WTC11 (cell line): ENCODE results near the gene VSX1. TPM values are rescaled to one million over a fixed set of nuclear protein-coding genes. Genes with fewer than 3 reads are reported as not detected.

ENCODE experiments used
- ATAC-seq: fragments of 200-7000 bp; cut with Tn5 transposase; 2 replicates; pipeline ENCODE4 v1.10.0; 2021; ENCODE audit warnings: mild to moderate bottlenecking, moderate library complexity
- CTCF ChIA-PET: fragments of 300-600 bp; sonication (Branson Sonifier 250); formaldehyde crosslinking; loops from one replicate; lab custom pipeline; 2021; ENCODE audit warnings: antibody characterized with exemption; lab: Charles Lee
- POLR2A ChIA-PET: fragments of 350-600 bp; sonication (Branson Sonifier 250); formaldehyde crosslinking; loops from one replicate; lab custom pipeline; 2021; ENCODE audit warnings: antibody characterized with exemption; lab: Charles Lee
- DNase-seq: peaks from one replicate; pipeline ENCODE4 v3.0.0; 2021; ENCODE audit warnings: low spot score
- H3K27ac Mint-ChIP-seq: 2 replicates; pipeline ENCODE4 v1.8.0; 2021; ENCODE audit warnings: mixed read lengths
- H3K27me3 Mint-ChIP-seq: 2 replicates; pipeline ENCODE4 v1.8.0; 2021; ENCODE audit warnings: low read depth, mild to moderate bottlenecking, moderate library complexity, mixed read lengths
- H3K36me3 Mint-ChIP-seq: 2 replicates; pipeline ENCODE4 v1.8.0; 2021; ENCODE audit warnings: mixed read lengths
- H3K4me1 Mint-ChIP-seq: 2 replicates; pipeline ENCODE4 v1.8.0; 2022; ENCODE audit warnings: mixed read lengths
- H3K4me3 Mint-ChIP-seq: 2 replicates; pipeline ENCODE4 v1.8.0; 2021; ENCODE audit warnings: mild to moderate bottlenecking, moderate library complexity, mixed read lengths
- H3K9me3 Mint-ChIP-seq: 2 replicates; pipeline ENCODE4 v1.8.0; 2021; ENCODE audit warnings: mixed read lengths
- ATF6 ChIP-seq: sonication (generic); formaldehyde crosslinking; IDR thresholded peaks from 2 replicates; pipeline ENCODE4 v1.8.1; 2023; ENCODE audit warnings: mild to moderate bottlenecking, missing genetic modification reagents
- E2F4 ChIP-seq: sonication (generic); formaldehyde crosslinking; IDR thresholded peaks from 2 replicates; pipeline ENCODE4 v1.8.1; 2022; ENCODE audit warnings: low read depth, mild to moderate bottlenecking, moderate library complexity, missing genetic modification reagents, borderline replicate concordance
- EMX1 ChIP-seq: fragments of 250-450 bp; sonication (Bioruptor Pico); IDR thresholded peaks from 2 replicates; pipeline ENCODE4 v1.8.0; 2021; ENCODE audit warnings: mild to moderate bottlenecking
- ESRRA ChIP-seq: sonication (generic); formaldehyde crosslinking; IDR thresholded peaks from 2 replicates; pipeline ENCODE4 v1.8.1; 2022; ENCODE audit warnings: mild to moderate bottlenecking, missing genetic modification reagents, borderline replicate concordance
- ETV6 ChIP-seq: sonication (generic); formaldehyde crosslinking; IDR thresholded peaks from 2 replicates; pipeline ENCODE4 v1.8.1; 2022; ENCODE audit warnings: mild to moderate bottlenecking, missing genetic modification reagents
- NFYB ChIP-seq: sonication (generic); formaldehyde crosslinking; conservative IDR thresholded peaks from 2 replicates; pipeline ENCODE4 v1.8.0; 2022; ENCODE audit warnings: low read depth, missing genetic modification reagents
- OVOL2 ChIP-seq: fragments of 250-450 bp; sonication (Bioruptor Pico); IDR thresholded peaks from 2 replicates; pipeline ENCODE4 v1.9.0; 2021; ENCODE audit warnings: mild to moderate bottlenecking, borderline replicate concordance
- SMAD4 ChIP-seq: sonication (generic); formaldehyde crosslinking; IDR thresholded peaks from 2 replicates; pipeline ENCODE4 v1.8.0; 2022; ENCODE audit warnings: mild to moderate bottlenecking, missing genetic modification reagents
- SOX15 ChIP-seq: fragments of 250-450 bp; sonication (Bioruptor Pico); IDR thresholded peaks from 2 replicates; pipeline ENCODE4 v1.9.0; 2021; ENCODE audit warnings: mild to moderate bottlenecking
- TP53 ChIP-seq: sonication (generic); formaldehyde crosslinking; IDR thresholded peaks from 2 replicates; pipeline ENCODE4 v1.8.1; 2023; ENCODE audit warnings: mild to moderate bottlenecking, missing genetic modification reagents
- ZNF121 ChIP-seq: sonication (generic); formaldehyde crosslinking; IDR thresholded peaks from 2 replicates; pipeline ENCODE4 v1.8.0; 2023; ENCODE audit warnings: missing genetic modification reagents
- ZNF219 ChIP-seq: sonication (generic); formaldehyde crosslinking; IDR thresholded peaks from 2 replicates; pipeline ENCODE4 v1.8.0; 2023; ENCODE audit warnings: missing genetic modification reagents, mild to moderate bottlenecking, borderline replicate concordance
- ZNF317 ChIP-seq: sonication (generic); formaldehyde crosslinking; IDR thresholded peaks from 2 replicates; pipeline ENCODE4 v1.8.1; 2023; ENCODE audit warnings: low read depth, mild to moderate bottlenecking, moderate library complexity, missing genetic modification reagents, borderline replicate concordance
- ZNF396 ChIP-seq: fragments of 250-450 bp; sonication (Bioruptor Pico); IDR thresholded peaks from 2 replicates; pipeline ENCODE4 v1.8.0; 2021; ENCODE audit warnings: mild to moderate bottlenecking, moderate library complexity, borderline replicate concordance
- ZNF425 ChIP-seq: fragments of 250-450 bp; sonication (Bioruptor Pico); conservative IDR thresholded peaks from 2 replicates; pipeline ENCODE4 v1.9.0; 2021; ENCODE audit warnings: mild to moderate bottlenecking
- total RNA-seq: library from RNA; stranded (reverse); gene quantifications from 3 replicates; pipeline ENCODE4 v1.2.3, GENCODE V29; 2021
- TF ChIP-seq, protein P1 (sequence below): sonication (generic); formaldehyde crosslinking; IDR thresholded peaks from 2 replicates; pipeline ENCODE4 v1.8.0; 2022; ENCODE audit warnings: mild to moderate bottlenecking, missing genetic modification reagents
- TF ChIP-seq, protein P2 (sequence below): sonication (generic); formaldehyde crosslinking; IDR thresholded peaks from 2 replicates; pipeline ENCODE4 v1.8.0; 2022; ENCODE audit warnings: mild to moderate bottlenecking, missing genetic modification reagents
- TF ChIP-seq, protein P3 (sequence below): sonication (generic); formaldehyde crosslinking; IDR thresholded peaks from 2 replicates; pipeline ENCODE4 v1.8.1; 2023; ENCODE audit warnings: mild to moderate bottlenecking, missing genetic modification reagents

The VSX1 gene
- total RNA-seq, 1 experiment from 2014 or later: not detected

- POLR2A ChIA-PET: no interaction called here
- H3K27ac Mint-ChIP-seq: no peak overlapping the region
- H3K9me3 Mint-ChIP-seq: peaks cover 6% of the 10 kb centered on the region; the same call in 1 of the 2 replicates
- TF ChIP-seq ZNF396: no peak
- TF ChIP-seq, protein P1, sequence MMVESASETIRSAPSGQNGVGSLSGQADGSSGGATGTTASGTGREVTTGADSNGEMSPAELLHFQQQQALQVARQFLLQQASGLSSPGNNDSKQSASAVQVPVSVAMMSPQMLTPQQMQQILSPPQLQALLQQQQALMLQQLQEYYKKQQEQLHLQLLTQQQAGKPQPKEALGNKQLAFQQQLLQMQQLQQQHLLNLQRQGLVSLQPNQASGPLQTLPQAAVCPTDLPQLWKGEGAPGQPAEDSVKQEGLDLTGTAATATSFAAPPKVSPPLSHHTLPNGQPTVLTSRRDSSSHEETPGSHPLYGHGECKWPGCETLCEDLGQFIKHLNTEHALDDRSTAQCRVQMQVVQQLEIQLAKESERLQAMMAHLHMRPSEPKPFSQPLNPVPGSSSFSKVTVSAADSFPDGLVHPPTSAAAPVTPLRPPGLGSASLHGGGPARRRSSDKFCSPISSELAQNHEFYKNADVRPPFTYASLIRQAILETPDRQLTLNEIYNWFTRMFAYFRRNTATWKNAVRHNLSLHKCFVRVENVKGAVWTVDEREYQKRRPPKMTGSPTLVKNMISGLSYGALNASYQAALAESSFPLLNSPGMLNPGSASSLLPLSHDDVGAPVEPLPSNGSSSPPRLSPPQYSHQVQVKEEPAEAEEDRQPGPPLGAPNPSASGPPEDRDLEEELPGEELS: no peak
- TF ChIP-seq ETV6 (CRISPR knock-in tag): no peak
- no peak for TF ChIP-seq ZNF317 (CRISPR knock-in tag)
- no peak for TF ChIP-seq ATF6 (CRISPR knock-in tag)
- TF ChIP-seq SMAD4: no peak
- TF ChIP-seq ZNF219 (CRISPR knock-in tag): no peak
- TF ChIP-seq TP53 (CRISPR knock-in tag): no peak
- TF ChIP-seq OVOL2 (CRISPR knock-in tag): no peak
- TF ChIP-seq, protein P2, sequence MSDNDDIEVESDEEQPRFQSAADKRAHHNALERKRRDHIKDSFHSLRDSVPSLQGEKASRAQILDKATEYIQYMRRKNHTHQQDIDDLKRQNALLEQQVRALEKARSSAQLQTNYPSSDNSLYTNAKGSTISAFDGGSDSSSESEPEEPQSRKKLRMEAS: no peak
- TF ChIP-seq, all 79 proteins: peak for 0
- no peaks in the 10 kb centered on the region for H3K36me3 Mint-ChIP-seq
- peaks cover 19% of the 10 kb centered on the region for H3K4me1 Mint-ChIP-seq
- H3K4me3 Mint-ChIP-seq: no peak overlapping the region
- DNase-seq (no peak), ATAC-seq (no peak)
- CTCF ChIA-PET: no interaction called here
- peaks cover 45% of the 10 kb centered on the region for H3K27me3 Mint-ChIP-seq
Observed at GRCh38 chr20:25076201-25076600, 5.7 kb downstream of the VSX1 start.

DNA sequence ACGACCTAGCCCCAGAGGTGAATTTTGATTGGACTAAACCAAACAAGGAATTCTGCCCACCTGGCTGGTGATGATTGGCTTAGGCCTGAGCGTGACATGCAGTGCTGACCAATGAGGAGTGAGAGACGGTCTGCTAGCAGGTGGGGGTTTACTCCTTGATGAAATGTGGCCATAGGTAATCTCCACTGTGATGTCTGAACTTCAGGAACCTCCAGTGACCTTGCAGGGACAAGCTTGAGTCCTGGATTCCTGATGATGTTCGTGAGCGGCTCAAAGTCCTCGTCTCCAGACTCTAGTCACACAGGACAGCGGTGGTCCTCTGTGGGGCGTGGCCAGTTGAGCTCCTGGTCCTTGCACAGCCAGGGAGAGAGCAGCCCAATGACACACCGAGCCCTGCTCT, 8.4 kb downstream of the VSX1 start:
- Mint-ChIP-seq H3K27me3 (peaks cover 19% of the 10 kb centered on the region), H3K9me3 (peaks cover 6% of the 10 kb centered on the region; the same call in 1 of the 2 replicates), H3K4me1 (peaks cover 19% of the 10 kb centered on the region), H3K4me3 (no peak overlapping the region), H3K36me3 (no peaks in the 10 kb centered on the region), H3K27ac (no peak overlapping the region)
- DNase-seq (no peak), ATAC-seq (no peak)
- POLR2A ChIA-PET: no interaction called here
- TF ChIP-seq NFYB (CRISPR knock-in tag) (peak; percentile 68), ZNF317 (CRISPR knock-in tag) (no peak)
- CTCF ChIA-PET: no interaction called here

DNA sequence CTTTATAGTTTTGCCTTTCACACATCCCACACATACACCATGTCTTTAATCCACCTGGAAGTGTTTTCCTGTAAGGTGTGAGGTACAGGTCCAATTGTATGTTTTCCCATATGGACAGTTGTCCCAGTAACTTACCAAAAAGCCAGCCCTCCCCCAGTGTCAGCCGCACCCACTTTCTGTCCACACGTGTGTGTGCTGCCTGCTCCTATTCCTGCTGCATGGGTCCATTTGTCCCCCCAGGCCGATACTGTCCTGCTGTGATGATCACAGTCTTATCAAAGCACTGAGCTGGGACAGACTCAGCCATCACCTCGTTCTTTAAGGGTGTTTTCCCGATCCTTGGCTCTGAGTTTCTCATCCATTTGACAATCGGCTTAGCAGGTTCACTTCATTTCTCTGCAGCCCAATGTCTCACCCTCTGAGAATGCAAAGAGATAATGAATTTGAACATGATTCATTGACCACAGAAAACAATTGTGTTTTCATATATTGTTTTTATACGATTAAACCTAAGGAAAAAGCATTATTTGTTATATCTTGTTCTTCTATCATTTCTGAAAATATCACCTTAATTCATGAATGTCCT, 9.6 kb downstream of the VSX1 start:
- DNase-seq (no peak), ATAC-seq (no peak)
- Mint-ChIP-seq H3K36me3 (no peaks in the 10 kb centered on the region), H3K9me3 (peaks cover 6% of the 10 kb centered on the region; the same call in 1 of the 2 replicates), H3K4me3 (no peak overlapping the region), H3K27me3 (peaks cover 6% of the 10 kb centered on the region), H3K27ac (no peak overlapping the region), H3K4me1 (peaks cover 15% of the 10 kb centered on the region)
- CTCF ChIA-PET: interaction anchor here (0.6 kb wide), 1 partner anchor 319 kb away, joined by 4 read pairs; the partner anchor contains the start of gene ABHD12
- POLR2A ChIA-PET: no interaction called here
- no peak for TF ChIP-seq ZNF425 (CRISPR knock-in tag)

DNA sequence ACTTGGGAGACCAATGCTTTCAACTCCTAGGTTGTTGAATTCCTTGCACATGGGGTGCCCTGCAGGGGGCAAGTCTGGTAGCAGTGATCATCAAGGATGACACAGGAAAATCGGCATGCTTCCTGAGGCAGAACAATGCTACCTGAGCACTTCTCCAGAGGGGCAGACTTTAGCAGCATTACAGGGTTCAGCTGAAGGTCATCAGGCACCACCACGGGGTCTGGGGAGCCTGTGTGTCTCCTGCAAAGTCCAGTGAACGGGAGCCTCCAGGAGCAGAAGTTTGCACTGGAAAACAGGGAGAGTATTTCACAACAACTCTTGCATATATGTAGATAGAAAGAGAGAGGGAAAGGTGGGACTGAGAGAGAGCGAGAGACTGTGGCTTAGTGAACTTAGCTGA, 10.2 kb downstream of the VSX1 start:
- ChIA-PET POLR2A (no interaction called here), CTCF (interaction anchor here (0.6 kb wide), 1 partner anchor 319 kb away, joined by 4 read pairs; the partner anchor contains the start of gene ABHD12)
- H3K27ac Mint-ChIP-seq: no peak overlapping the region
- ATAC-seq (peak; percentile 85), DNase-seq (peak; percentile 33)
- H3K36me3 Mint-ChIP-seq: no peaks in the 10 kb centered on the region
- H3K4me3 Mint-ChIP-seq: no peak overlapping the region
- H3K4me1 Mint-ChIP-seq: peaks cover 10% of the 10 kb centered on the region
- peaks cover under 1% of the 10 kb centered on the region for H3K27me3 Mint-ChIP-seq
- H3K9me3 Mint-ChIP-seq: peaks cover 6% of the 10 kb centered on the region; the same call in 1 of the 2 replicates
- TF ChIP-seq ESRRA (CRISPR knock-in tag): no peak
- TF ChIP-seq ZNF121 (CRISPR knock-in tag): no peak
- TF ChIP-seq, protein P3, sequence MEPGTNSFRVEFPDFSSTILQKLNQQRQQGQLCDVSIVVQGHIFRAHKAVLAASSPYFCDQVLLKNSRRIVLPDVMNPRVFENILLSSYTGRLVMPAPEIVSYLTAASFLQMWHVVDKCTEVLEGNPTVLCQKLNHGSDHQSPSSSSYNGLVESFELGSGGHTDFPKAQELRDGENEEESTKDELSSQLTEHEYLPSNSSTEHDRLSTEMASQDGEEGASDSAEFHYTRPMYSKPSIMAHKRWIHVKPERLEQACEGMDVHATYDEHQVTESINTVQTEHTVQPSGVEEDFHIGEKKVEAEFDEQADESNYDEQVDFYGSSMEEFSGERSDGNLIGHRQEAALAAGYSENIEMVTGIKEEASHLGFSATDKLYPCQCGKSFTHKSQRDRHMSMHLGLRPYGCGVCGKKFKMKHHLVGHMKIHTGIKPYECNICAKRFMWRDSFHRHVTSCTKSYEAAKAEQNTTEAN (CRISPR knock-in tag): no peak
- no peak for TF ChIP-seq EMX1 (CRISPR knock-in tag)
- no peak for TF ChIP-seq E2F4 (CRISPR knock-in tag)
- no peak for TF ChIP-seq SOX15 (CRISPR knock-in tag)
